ENCODE measurements around the gene OR5K2. TPM values are rescaled to one million over a fixed set of nuclear protein-coding genes. Genes with fewer than 3 reads are reported as not detected.

The OR5K2 gene
- not detected in 2 replicates for total RNA-seq

GRCh38 chr3:98497381-98497780 lies at the start of gene OR5K2:
Gene OR5K2 (plus strand): TSS chr3:98497681. CDS start chr3:98497681, 0 bp downstream.

DNA sequence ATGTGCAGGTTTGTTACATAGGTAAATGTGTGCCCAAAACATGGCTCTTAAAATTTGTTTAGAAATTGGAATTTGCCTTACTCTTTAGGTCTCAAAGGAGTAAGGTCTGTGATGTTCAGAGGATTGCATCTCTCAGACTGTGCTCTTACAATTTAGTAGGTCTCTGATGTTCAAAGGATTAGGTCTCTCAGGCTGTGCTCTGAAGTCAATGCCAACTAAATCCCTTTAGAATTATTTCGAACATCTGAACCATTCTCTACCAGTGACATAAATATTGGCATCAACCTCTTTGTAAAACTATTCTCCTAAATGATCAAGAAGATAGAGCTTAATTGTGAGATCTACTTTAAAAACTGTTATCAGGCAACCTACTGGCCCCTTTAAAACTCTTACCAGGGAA lies 34.6 kb upstream of the OR5K2 start, which contains the start of gene OR5K1:
Gene OR5K1 (plus strand): TSS at position 301 of the 400 bp plus-strand sequence. CDS start 6,376 bp downstream, outside the sequence.

DNA sequence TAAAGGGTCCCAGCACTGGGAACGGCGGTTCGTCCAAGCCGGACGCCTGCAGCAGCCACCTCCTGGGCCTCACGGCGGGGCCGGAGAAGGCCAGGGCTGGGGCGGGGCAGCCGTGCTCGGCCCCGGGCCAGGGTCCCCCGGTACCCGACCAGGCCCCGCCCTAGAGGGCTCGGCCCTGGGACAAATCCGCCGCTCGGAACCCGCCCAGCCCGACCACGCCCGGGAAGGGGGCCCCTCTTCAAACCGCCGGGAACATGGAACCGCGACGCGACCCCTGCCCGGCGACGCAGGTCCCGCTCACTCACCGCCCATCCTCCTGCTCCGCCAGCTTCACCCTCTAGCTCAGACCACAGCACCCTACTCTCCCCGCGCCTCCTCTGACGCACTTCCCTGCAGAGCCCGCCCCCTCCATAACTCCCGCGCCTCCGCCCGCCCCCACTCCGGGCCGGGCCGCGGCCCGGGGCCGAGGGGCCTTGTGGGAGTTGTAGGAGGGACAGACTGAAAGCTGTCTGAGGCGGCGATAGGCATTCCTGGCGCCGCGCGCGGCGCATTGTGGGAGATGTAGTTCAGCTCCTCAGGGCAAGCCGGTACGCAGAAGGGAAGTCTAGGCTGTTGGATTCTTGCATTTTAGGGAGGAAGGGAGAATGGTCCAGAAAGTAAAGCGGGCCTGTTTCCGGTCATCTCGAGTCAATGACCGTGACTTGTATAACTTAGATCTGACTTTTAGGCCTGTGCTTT lies 25.2 kb downstream of the OR5K2 start, which contains the start of gene CLDND1:
Gene CLDND1 (minus strand): TSS at position 359 of the 738 bp plus-strand sequence. CDS start 1,478 bp downstream, outside the sequence.

DNA sequence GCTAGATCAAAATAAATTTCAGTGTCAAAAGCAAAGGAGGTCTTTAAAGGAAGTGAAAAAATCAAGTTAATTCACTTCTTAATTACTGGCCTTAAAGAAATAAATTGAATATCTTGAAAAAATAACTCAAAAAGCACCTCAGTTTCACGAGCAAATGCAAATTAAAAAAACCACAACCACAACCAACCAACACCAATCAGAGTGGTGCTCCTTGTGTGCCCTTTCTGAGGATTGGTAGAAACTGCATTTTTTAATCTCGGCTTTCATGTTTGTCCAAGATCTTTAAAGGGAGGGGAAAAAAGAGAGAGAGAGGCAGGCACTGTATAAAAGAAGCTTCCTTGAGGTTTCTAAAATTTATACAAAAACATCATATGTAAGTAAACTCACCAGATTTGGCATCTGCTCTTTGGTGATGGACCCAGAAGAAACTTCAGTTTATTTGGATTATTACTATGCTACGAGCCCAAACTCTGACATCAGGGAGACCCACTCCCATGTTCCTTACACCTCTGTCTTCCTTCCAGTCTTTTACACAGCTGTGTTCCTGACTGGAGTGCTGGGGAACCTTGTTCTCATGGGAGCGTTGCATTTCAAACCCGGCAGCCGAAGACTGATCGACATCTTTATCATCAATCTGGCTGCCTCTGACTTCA lies 34.3 kb downstream of the OR5K2 start, which contains the start of gene GPR15:
Gene GPR15 (plus strand): TSS at position 357 of the 653 bp plus-strand sequence. CDS start 56 bp downstream, at position 413.

Other genes starting within 250 kb of the OR5K2 start
- not detected in 2 replicates for gene OR5H6, start 233.4 kb upstream of the OR5K2 start, total RNA-seq
- not detected in 2 replicates for gene OR5H2, start 215.2 kb upstream of the OR5K2 start, total RNA-seq
- gene OR5K4, start 143.8 kb upstream of the OR5K2 start, total RNA-seq = not detected in 2 replicates
- gene OR5K3, start 107.0 kb upstream of the OR5K2 start, total RNA-seq = not detected in 2 replicates
- gene OR5K1, start 34.5 kb upstream of the OR5K2 start, total RNA-seq = not detected in 2 replicates
- gene CLDND1, start 25.2 kb downstream of the OR5K2 start, total RNA-seq = 94.2 and 112 TPM in 2 replicates
- not detected in 2 replicates for gene GPR15, start 34.3 kb downstream of the OR5K2 start, total RNA-seq
- gene CPOX, start 95.9 kb downstream of the OR5K2 start, total RNA-seq = 39.6 and 43.1 TPM in 2 replicates